Spleen (tissue), 11 donors: ENCODE results near the gene STK24. TPM values are rescaled to one million over a fixed set of nuclear protein-coding genes. Genes with fewer than 3 reads are reported as not detected.

ENCODE experiments used
- DNase-seq: peaks from one replicate; pipeline ENCODE4 v3.0.0-alpha.2; 2020
- H3K27ac ChIP-seq, 8 donors: fragments of 200-600 bp; sonication (generic) in 7 of 8; 1 replicate in 4 of 8; 2 replicates in 4 of 8; pipeline versions ENCODE4 v1.5.0 to v1.8.0; 2016 to 2021; ENCODE audit warnings: inconsistent platforms in 4 of 8, mild to moderate bottlenecking in 4 of 8, moderate library complexity in 1 of 8
- H3K27me3 ChIP-seq, 7 donors: fragments of 200-600 bp; sonication (generic) in 6 of 7; replicated peaks in 1 of 7; 1 replicate in 4 of 7; 2 replicates in 3 of 7; pipeline versions ENCODE4 v1.5.0 to v1.8.0; 2016 to 2021; ENCODE audit warnings: inconsistent platforms in 3 of 7, mild to moderate bottlenecking in 1 of 7
- H3K36me3 ChIP-seq, 6 donors: fragments of 200-600 bp; sonication (generic) in 5 of 6; 1 replicate in 4 of 6; 2 replicates in 2 of 6; pipeline versions ENCODE4 v1.5.0 to v1.8.0; 2016 to 2021; ENCODE audit warnings: inconsistent platforms in 2 of 6
- H3K4me1 ChIP-seq, 6 donors: fragments of 200-600 bp; sonication (generic) in 5 of 6; 1 replicate in 3 of 6; 2 replicates in 3 of 6; pipeline versions ENCODE4 v1.5.0 to v1.8.0; 2016 to 2021; ENCODE audit warnings: inconsistent platforms in 3 of 6
- H3K4me3 ChIP-seq, 8 donors: fragments of 200-600 bp; sonication (generic) in 7 of 8; 1 replicate in 4 of 8; 2 replicates in 4 of 8; pipeline versions ENCODE4 v1.5.0 to v1.8.0; 2016 to 2021; ENCODE audit warnings: inconsistent platforms in 4 of 8, mild to moderate bottlenecking in 4 of 8, moderate library complexity in 2 of 8
- H3K9me3 ChIP-seq, 8 donors: fragments of 200-600 bp; sonication (generic) in 7 of 8; 1 replicate in 4 of 8; 2 replicates in 4 of 8; pipeline versions ENCODE4 v1.5.0 to v1.8.0; 2016 to 2021; ENCODE audit warnings: inconsistent platforms in 4 of 8
- POLR2A ChIP-seq, 3 donors: fragments of 450-650 bp; IDR thresholded peaks; one replicate each; pipeline ENCODE4 v1.5.1; 2017; ENCODE audit warnings: antibody characterized with exemption in 3 of 3, mild to moderate bottlenecking in 1 of 3
- POLR2AphosphoS5 ChIP-seq, 3 donors: sonication (generic); formaldehyde crosslinking; IDR thresholded peaks; one replicate each; pipeline ENCODE4 v1.5.1; 2017; ENCODE audit warnings: antibody characterized with exemption in 3 of 3
- WGBS, 5 donors: extraction: QIAGEN DNeasy Blood & Tissue Kit in 3 of 5; methylation state at CpG; one replicate each; pipeline versions ENCODE4 v1.1.5 to v1.1.7; 2013 to 2018; 5-methylcytosine and 5-hydroxymethylcytosine counted together
- intact Hi-C: fragments of 100-400 bp; cut with DNase I; formaldehyde crosslinking; loops from one replicate; pipeline ENCODE4 v1.15.0; 2023; ENCODE audit warnings: low total_unique reads
- polyA plus RNA-seq, 3 donors: library from polyadenylated mRNA; stranded (reverse); fragments of 200-250 nt; gene quantifications; one replicate each; pipeline ENCODE4 v1.2.1, GENCODE V29; 2013
- total RNA-seq, 7 donors: library from RNA; depleted of rRNA in 3 of 7; stranded (reverse); fragments of >200 nt in 3 of 7; fragmentation: NEBNext Ultra II Directional in 4 of 7; extraction: Animal tissue kit (Norgen Biotek cat#: 25700) in 4 of 7; gene quantifications; one replicate each; pipeline versions ENCODE4 v1.1.0 to v1.2.1, GENCODE V29; 2016 to 2021
- TF ChIP-seq, protein P1 (sequence below), 11 experiments: fragments of 200-600 bp in 7 of 11; fragments of 450-650 bp in 4 of 11; sonication (generic) in 4 of 11; IDR thresholded peaks in 8 of 11; conservative IDR thresholded peaks in 3 of 11; 1 replicate in 7 of 11; 2 replicates in 4 of 11; pipeline versions ENCODE4 v1.4.0 to v1.8.0; 2016 to 2021; ENCODE audit warnings: antibody characterized with exemption in 11 of 11, inconsistent platforms in 4 of 11, mild to moderate bottlenecking in 1 of 11
- donor health status: healthy with polysubstance abuse.
- donor health status: DM: no; HTN: no; CAD: no; lungs with moderate emphysema.
- donor health status: DM: no; HTN: no; CAD: no.
- donor health status: Bipolar disorder and iron deficiency.
- donor health status: healthy.
- donor health status: DM: no; HTN: no; CAD: no.
- donor health status: DM: yes; HTN: yes; CAD: no.

STK24 gene
- total and polyA plus RNA-seq, 10 donors: 36.5 to 132 (median 94.5) TPM

DNA sequence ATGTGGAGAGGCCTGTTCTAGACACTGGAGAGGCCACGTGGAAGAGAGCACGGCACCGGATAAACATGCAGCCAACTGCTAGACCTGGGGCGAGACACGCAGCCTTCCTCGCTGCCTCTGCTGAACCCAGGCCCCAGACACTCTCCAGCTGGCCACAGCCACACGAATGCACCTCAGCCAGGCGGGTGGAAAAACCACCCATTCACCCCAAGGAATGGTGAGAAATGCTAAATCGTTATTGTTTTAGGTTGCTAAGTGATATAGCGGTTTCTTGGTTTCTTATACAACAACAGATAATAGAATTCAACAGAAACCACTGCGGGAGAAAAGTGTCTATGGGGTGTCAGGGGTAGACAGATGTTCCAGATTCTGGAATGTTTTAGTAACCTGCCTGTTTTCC lies 52.5 kb downstream of the STK24 start:
- intact Hi-C loops: no loop called here
- H3K36me3 ChIP-seq: peaks cover 0 to 11% (median 0%) of the 10 kb centered on the region in 6 donors
- TF ChIP-seq, protein P1, sequence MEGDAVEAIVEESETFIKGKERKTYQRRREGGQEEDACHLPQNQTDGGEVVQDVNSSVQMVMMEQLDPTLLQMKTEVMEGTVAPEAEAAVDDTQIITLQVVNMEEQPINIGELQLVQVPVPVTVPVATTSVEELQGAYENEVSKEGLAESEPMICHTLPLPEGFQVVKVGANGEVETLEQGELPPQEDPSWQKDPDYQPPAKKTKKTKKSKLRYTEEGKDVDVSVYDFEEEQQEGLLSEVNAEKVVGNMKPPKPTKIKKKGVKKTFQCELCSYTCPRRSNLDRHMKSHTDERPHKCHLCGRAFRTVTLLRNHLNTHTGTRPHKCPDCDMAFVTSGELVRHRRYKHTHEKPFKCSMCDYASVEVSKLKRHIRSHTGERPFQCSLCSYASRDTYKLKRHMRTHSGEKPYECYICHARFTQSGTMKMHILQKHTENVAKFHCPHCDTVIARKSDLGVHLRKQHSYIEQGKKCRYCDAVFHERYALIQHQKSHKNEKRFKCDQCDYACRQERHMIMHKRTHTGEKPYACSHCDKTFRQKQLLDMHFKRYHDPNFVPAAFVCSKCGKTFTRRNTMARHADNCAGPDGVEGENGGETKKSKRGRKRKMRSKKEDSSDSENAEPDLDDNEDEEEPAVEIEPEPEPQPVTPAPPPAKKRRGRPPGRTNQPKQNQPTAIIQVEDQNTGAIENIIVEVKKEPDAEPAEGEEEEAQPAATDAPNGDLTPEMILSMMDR (IDR thresholded peaks at IDR 0.05 in 8 of 11, conservative IDR thresholded peaks at IDR 0.05 in 3 of 11): no peak
- no peak for TF ChIP-seq POLR2A (IDR thresholded peaks at IDR 0.05)
- TF ChIP-seq POLR2AphosphoS5 (IDR thresholded peaks at IDR 0.05): no peak

DNA sequence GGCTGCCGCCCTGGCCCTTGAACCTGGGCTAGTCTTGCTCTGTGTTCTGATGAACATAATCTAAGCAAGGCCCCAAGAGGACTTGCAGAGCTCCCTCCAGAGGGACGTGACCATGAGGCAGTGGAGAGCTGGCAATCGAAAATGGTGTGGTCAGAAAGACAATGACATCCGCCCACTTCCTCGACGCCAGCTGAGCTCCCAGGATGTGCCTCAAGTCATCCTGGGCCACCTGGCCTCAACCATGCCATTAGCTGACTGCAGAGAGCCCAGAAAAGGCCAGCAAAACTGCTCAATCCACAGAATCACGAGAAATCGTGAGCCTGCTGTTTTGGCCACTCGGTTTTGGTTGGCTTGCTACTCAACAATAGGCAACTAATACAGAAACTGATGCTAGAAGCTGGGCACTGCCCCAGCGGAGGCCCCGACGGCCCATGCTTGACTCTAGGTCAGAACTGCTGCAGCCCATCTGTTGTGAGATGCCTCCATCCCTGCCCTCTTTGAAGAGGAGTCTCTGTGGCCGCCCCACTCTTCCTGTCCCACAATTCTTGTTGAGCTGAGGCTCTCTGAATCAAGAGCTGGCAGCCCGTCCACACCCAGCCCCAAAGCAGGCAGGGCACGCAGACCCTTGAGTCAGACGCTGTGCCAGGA lies 53.3 kb downstream of the STK24 start:
- WGBS, 5 donors: 72 to 85% (median 80%) methylated on average over 16 of the region's 16 CpGs
- TF ChIP-seq POLR2AphosphoS5 (IDR thresholded peaks at IDR 0.05): no peak
- no peak for TF ChIP-seq POLR2A (IDR thresholded peaks at IDR 0.05)
- TF ChIP-seq, protein P1 (IDR thresholded peaks at IDR 0.05 in 8 of 11, conservative IDR thresholded peaks at IDR 0.05 in 3 of 11): no peak
- no peak overlapping the region for H3K4me3 ChIP-seq
- peaks cover 28 to 100% (median 86%) of the 10 kb centered on the region in 6 donors for H3K4me1 ChIP-seq
- peaks cover 0 to 18% (median 0%) of the 10 kb centered on the region in 6 donors for H3K36me3 ChIP-seq
- H3K27me3 ChIP-seq: no peaks in the 10 kb centered on the region
- intact Hi-C loops: no loop called here
- no peaks in the 10 kb centered on the region for H3K9me3 ChIP-seq
- no peak for DNase-seq
- peak overlapping the region in 3 of 8 donors; percentile 4 to 43 (median 28) for H3K27ac ChIP-seq

More for the DNA sequence above, 52.5 kb downstream of the STK24 start:
- Histone ChIP-seq H3K27ac (peak overlapping the region in 2 of 8 donors; percentile 28 to 43), H3K4me3 (no peak overlapping the region), H3K27me3 (no peaks in the 10 kb centered on the region), H3K4me1 (peaks cover 35 to 100% (median 87%) of the 10 kb centered on the region in 6 donors), H3K9me3 (no peaks in the 10 kb centered on the region)
- no peak for DNase-seq
- WGBS, 5 donors: 86 to 95% (median 90%) methylated on average over 6 to 11 of the region's 11 CpGs

DNA sequence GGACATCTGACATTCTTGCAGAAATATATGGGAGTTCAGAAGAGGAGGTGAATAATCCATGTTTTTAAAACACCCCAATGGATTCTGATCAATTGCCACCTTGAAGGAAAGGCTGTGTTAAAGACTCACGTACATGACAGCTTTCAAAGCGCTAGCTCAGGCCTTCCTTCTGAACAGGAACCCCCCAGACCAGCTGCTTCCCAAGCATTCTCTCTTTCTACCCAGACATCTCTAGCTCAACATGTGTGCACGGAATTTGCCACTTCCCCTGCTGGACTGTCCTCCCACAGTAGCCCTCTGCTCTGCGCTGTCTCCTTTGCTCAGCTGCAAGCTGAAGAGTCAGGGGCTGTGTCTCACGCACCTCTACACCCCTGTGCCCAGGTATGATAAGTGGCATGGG lies 54.5 kb downstream of the STK24 start:
- no peaks in the 10 kb centered on the region for H3K27me3 ChIP-seq
- intact Hi-C loops: no loop called here
- peaks cover 35 to 100% (median 90%) of the 10 kb centered on the region in 6 donors for H3K4me1 ChIP-seq
- TF ChIP-seq POLR2A (IDR thresholded peaks at IDR 0.05) (no peak), POLR2AphosphoS5 (IDR thresholded peaks at IDR 0.05) (no peak)
- TF ChIP-seq, protein P1 (IDR thresholded peaks at IDR 0.05 in 8 of 11, conservative IDR thresholded peaks at IDR 0.05 in 3 of 11): no peak
- peaks cover 0 to 17% (median 0%) of the 10 kb centered on the region in 6 donors for H3K36me3 ChIP-seq
- H3K27ac ChIP-seq: peak overlapping the region in 4 of 8 donors; percentile 6 to 44 (median 36)
- H3K4me3 ChIP-seq: no peak overlapping the region
- no peak for DNase-seq
- 71 to 95% (median 75%) methylated on average over 5 of the region's 5 CpGs for WGBS, 5 donors
- no peaks in the 10 kb centered on the region for H3K9me3 ChIP-seq

DNA sequence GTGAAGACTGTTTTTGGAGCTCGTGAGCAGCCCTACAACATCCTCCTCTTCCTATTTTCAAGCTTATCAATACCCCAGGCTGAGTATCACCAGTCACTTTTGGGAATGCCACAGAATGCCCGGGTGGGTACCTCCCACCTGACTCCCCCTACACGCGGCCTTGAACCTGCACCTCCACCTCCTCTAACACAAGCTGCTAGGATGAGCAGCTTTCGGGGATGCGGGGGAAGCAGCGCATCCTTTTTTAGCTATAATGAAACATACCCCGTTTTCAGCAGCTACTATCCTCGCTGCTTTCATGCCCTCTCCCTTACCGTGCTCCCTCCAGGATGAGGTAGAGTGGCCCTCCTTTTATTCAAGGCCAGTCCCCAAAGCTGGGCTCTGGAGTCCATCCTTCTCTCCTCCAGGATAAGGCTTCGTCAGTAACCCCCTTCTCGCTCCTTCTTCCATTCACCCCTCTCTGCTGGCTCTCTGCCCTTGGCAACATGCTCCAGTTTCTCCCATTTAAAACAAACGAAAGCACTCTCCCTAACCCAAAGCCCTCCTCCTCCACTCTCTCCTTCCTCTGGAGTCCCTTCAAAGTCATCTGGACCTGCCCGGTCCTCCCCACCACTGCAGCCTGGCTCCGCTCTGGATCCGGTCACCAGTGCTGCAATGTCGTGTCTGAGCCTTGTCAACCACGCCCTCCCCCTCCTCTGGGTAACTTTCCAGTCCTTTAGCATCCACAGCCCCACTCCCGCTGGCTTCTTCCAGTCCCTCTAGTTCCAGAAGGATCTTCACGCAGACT lies 55.3 kb downstream of the STK24 start:
- no peak for DNase-seq
- 85 to 91% (median 90%) methylated on average over 20 of the region's 20 CpGs for WGBS, 5 donors

More for the DNA sequence above, 55.3 kb downstream of the STK24 start:
- peak in 1 of 3 donors; percentile 65 for TF ChIP-seq POLR2AphosphoS5 (IDR thresholded peaks at IDR 0.05)
- TF ChIP-seq POLR2A (IDR thresholded peaks at IDR 0.05): no peak
- peak overlapping the region in 4 of 8 donors; percentile 6 to 44 (median 36) for H3K27ac ChIP-seq
- H3K4me1 ChIP-seq: peaks cover 35 to 100% (median 87%) of the 10 kb centered on the region in 6 donors
- no peak overlapping the region for H3K4me3 ChIP-seq
- H3K36me3 ChIP-seq: peaks cover 0 to 22% (median 0%) of the 10 kb centered on the region in 6 donors
- H3K9me3 ChIP-seq: no peaks in the 10 kb centered on the region
- no peaks in the 10 kb centered on the region for H3K27me3 ChIP-seq
- intact Hi-C loops: no loop called here
